OCI-LY7 (cell line): ENCODE data around the gene MLLT10. TPM values are rescaled to one million over a fixed set of nuclear protein-coding genes. Genes with fewer than 3 reads are reported as not detected.

Source experiments
- BruUV-seq: library from RNA; stranded (reverse); fragments of 400-500 nt; replicated peaks from 2 replicates; lab custom pipeline; 2021; lab: Mats Ljungman, UMichigan
- CTCF ChIA-PET: fragments of 300-600 bp; sonication (Branson Sonifier 250); formaldehyde crosslinking; loops from one replicate; lab custom pipeline; 2022; ENCODE audit warnings: antibody characterized with exemption; ENCODE audit not compliant: unreplicated experiment; lab: Charles Lee
- POLR2A ChIA-PET: fragments of 300-600 bp; sonication (Branson Sonifier 250); formaldehyde crosslinking; loops from one replicate; lab custom pipeline; 2022; ENCODE audit warnings: antibody characterized with exemption; lab: Charles Lee
- DNase-seq: peaks from one replicate; pipeline ENCODE4 v3.0.0-alpha.2; 2015; ENCODE audit warnings: low spot score
- H2AFZ ChIP-seq: fragments of 200-600 bp; sonication (generic), shearing (Covaris generic); 2 replicates; pipeline ENCODE4 v1.6.1; 2014; ENCODE audit warnings: mild to moderate bottlenecking, antibody characterized with exemption, low read length, moderate library complexity
- H3K27ac ChIP-seq: fragments of 200-600 bp; sonication (generic); 2 replicates; pipeline ENCODE4 v1.5.1; 2014; ENCODE audit warnings: mixed run types, low read depth, mild to moderate bottlenecking, moderate library complexity, low read length, inconsistent platforms; ENCODE audit not compliant: poor library complexity, severe bottlenecking
- H3K36me3 ChIP-seq: fragments of 200-600 bp; sonication (generic); 2 replicates; pipeline ENCODE4 v1.6.1; 2014; ENCODE audit warnings: mild to moderate bottlenecking, antibody characterized with exemption, low read length, moderate library complexity, mixed read lengths; ENCODE audit not compliant: insufficient read depth
- H3K4me1 ChIP-seq: fragments of 200-600 bp; sonication (generic); 2 replicates; pipeline ENCODE4 v1.5.1; 2014; ENCODE audit warnings: mild to moderate bottlenecking, low read length; ENCODE audit not compliant: insufficient read depth, poor library complexity, severe bottlenecking
- H3K4me2 ChIP-seq: fragments of 200-600 bp; sonication (generic); 2 replicates; pipeline ENCODE4 v1.6.1; 2014; ENCODE audit warnings: mild to moderate bottlenecking, low read length
- H3K4me3 ChIP-seq: fragments of 200-600 bp; sonication (generic); 2 replicates; pipeline ENCODE4 v1.5.1; 2014; ENCODE audit warnings: mild to moderate bottlenecking, low read depth, low read length; ENCODE audit not compliant: poor library complexity, severe bottlenecking
- H3K79me2 ChIP-seq: fragments of 200-600 bp; sonication (generic); 2 replicates; pipeline ENCODE4 v1.6.1; 2016; ENCODE audit warnings: low read depth, mild to moderate bottlenecking, low read length, moderate library complexity, mixed read lengths; ENCODE audit not compliant: insufficient read depth
- H3K9me2 ChIP-seq: fragments of 200-600 bp; sonication (generic); 2 replicates; pipeline ENCODE4 v1.6.1; 2016; ENCODE audit warnings: mild to moderate bottlenecking, low read length, mixed read lengths; ENCODE audit not compliant: insufficient read depth
- H3K9me3 ChIP-seq: fragments of 200-600 bp; sonication (generic); 2 replicates; pipeline ENCODE4 v1.6.1; 2014; ENCODE audit warnings: mild to moderate bottlenecking, mixed run types, low read length, mixed read lengths
- H4K20me1 ChIP-seq: fragments of 200-600 bp; sonication (generic); 2 replicates; pipeline ENCODE4 v1.6.1; 2014; ENCODE audit warnings: mild to moderate bottlenecking, antibody characterized with exemption, low read length, moderate library complexity, mixed read lengths; ENCODE audit not compliant: insufficient read depth
- EZH2phosphoT487 ChIP-seq: fragments of 200-600 bp; sonication (generic); IDR thresholded peaks from 2 replicates; pipeline ENCODE4 v1.6.1; 2018; ENCODE audit warnings: low read depth, borderline replicate concordance, mild to moderate bottlenecking, mixed run types, antibody characterized with exemption, low read length, moderate library complexity, mixed read lengths
- intact Hi-C: fragments of 100-400 bp; cut with micrococcal nuclease; formaldehyde crosslinking; loops from one replicate; pipeline ENCODE4 v1.10.0; 2022; ENCODE audit not compliant: unreplicated experiment
- total RNA-seq, 2 experiments: library from RNA; depleted of rRNA in 1 of 2; stranded (reverse); fragments of >200 nt in 1 of 2; shearing (Covaris generic) in 1 of 2; gene quantifications; 2 replicates each; pipeline ENCODE4 v1.2.3, GENCODE V29; 2014 to 2022
- TF ChIP-seq, protein P1 (sequence below): fragments of 200-600 bp; sonication (generic); conservative IDR thresholded peaks from 2 replicates; pipeline ENCODE4 v1.5.1; 2014; ENCODE audit warnings: mild to moderate bottlenecking, antibody characterized with exemption, low read length, moderate library complexity, mixed read lengths

The MLLT10 gene
- total RNA-seq, 2 experiments from 2014 or later, result 68.4 to 74.0 TPM

DNA sequence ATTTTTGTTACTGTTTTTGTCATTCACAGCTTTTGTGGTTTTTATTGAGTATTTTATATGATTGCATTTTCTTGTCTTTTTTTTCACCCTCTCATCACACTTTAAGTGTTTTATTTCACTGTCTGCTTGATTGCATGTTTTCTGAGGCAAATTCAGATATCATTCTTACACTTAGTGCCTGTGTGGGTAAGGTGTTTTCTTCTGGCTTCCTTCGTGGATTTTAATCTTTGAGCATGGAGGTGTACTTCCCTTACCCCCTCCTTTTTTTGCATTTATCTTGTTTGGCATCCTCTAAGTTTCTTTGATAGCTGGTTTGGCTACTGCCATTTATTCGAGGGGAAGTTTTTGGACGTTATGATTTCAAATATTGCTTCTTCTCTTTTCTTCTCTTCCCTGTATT, 127.9 kb downstream of the MLLT10 start:
- Histone ChIP-seq H3K27ac (no peak overlapping the region), H3K9me3 (no peaks in the 10 kb centered on the region), H3K4me1 (no peaks in the 10 kb centered on the region), H2AFZ (no peak overlapping the region), H3K4me3 (no peak overlapping the region), H3K79me2 (peaks cover 18% of the 10 kb centered on the region), H3K36me3 (no peaks in the 10 kb centered on the region), H3K4me2 (no peak overlapping the region), H3K9me2 (no peaks in the 10 kb centered on the region), H4K20me1 (peaks cover 9% of the 10 kb centered on the region; the same call in 1 of the 2 replicates)
- TF ChIP-seq, protein P1, sequence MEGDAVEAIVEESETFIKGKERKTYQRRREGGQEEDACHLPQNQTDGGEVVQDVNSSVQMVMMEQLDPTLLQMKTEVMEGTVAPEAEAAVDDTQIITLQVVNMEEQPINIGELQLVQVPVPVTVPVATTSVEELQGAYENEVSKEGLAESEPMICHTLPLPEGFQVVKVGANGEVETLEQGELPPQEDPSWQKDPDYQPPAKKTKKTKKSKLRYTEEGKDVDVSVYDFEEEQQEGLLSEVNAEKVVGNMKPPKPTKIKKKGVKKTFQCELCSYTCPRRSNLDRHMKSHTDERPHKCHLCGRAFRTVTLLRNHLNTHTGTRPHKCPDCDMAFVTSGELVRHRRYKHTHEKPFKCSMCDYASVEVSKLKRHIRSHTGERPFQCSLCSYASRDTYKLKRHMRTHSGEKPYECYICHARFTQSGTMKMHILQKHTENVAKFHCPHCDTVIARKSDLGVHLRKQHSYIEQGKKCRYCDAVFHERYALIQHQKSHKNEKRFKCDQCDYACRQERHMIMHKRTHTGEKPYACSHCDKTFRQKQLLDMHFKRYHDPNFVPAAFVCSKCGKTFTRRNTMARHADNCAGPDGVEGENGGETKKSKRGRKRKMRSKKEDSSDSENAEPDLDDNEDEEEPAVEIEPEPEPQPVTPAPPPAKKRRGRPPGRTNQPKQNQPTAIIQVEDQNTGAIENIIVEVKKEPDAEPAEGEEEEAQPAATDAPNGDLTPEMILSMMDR, result no peak
- no peak for TF ChIP-seq EZH2phosphoT487
- ChIA-PET POLR2A (no interaction called here), CTCF (no interaction called here)
- intact Hi-C loops, result no loop called here
- no peak for DNase-seq
- TSS peak; percentile 23 for BruUV-seq

GRCh38 chr10:21662635-21663034, 128.6 kb downstream of the MLLT10 start:
- H3K27ac ChIP-seq, result no peak overlapping the region
- H3K4me2 ChIP-seq, result no peak overlapping the region
- intact Hi-C loops, result no loop called here
- H3K9me2 ChIP-seq, result no peaks in the 10 kb centered on the region
- H3K9me3 ChIP-seq, result no peaks in the 10 kb centered on the region
- no peak overlapping the region for H3K4me3 ChIP-seq
- no peak for DNase-seq
- H3K4me1 ChIP-seq, result no peaks in the 10 kb centered on the region
- BruUV-seq, result no TSS peak
- H2AFZ ChIP-seq, result no peak overlapping the region
- no peak for TF ChIP-seq EZH2phosphoT487
- TF ChIP-seq, protein P1, result no peak
- peaks cover 9% of the 10 kb centered on the region; the same call in 1 of the 2 replicates for H4K20me1 ChIP-seq
- ChIA-PET POLR2A (interaction anchor here (0.6 to 0.7 kb wide), 2 partner anchors 34 to 156 kb away, joined by 4 read pairs; no protein-coding TSS in a partner anchor), CTCF (no interaction called here)
- H3K79me2 ChIP-seq, result peaks cover 21% of the 10 kb centered on the region
- H3K36me3 ChIP-seq, result no peaks in the 10 kb centered on the region

GRCh38 chr10:21668831-21669230, 134.8 kb downstream of the MLLT10 start:
- Histone ChIP-seq H3K27ac (no peak overlapping the region), H3K4me1 (peaks cover 10% of the 10 kb centered on the region), H3K4me3 (no peak overlapping the region), H3K36me3 (peaks cover 9% of the 10 kb centered on the region; the same call in 1 of the 2 replicates), H3K4me2 (no peak overlapping the region), H3K79me2 (peaks cover 24% of the 10 kb centered on the region), H3K9me3 (no peaks in the 10 kb centered on the region), H2AFZ (no peak overlapping the region), H4K20me1 (no peaks in the 10 kb centered on the region; the same call in 1 of the 2 replicates), H3K9me2 (no peaks in the 10 kb centered on the region)
- POLR2A ChIA-PET, result interaction anchor here (0.6 kb wide), 1 partner anchor 33 kb away, joined by 7 read pairs; no protein-coding TSS in a partner anchor
- TF ChIP-seq, protein P1, result no peak
- intact Hi-C loops, result no loop called here
- CTCF ChIA-PET, result no interaction called here
- DNase-seq, result no peak
- no TSS peak for BruUV-seq
